ENCODE measurements around the gene SDK1. TPM values are rescaled to one million over a fixed set of nuclear protein-coding genes. Genes with fewer than 3 reads are reported as not detected.

Gene SDK1
- total RNA-seq, 1 donor from 2014 or later = 10.9 TPM

DNA sequence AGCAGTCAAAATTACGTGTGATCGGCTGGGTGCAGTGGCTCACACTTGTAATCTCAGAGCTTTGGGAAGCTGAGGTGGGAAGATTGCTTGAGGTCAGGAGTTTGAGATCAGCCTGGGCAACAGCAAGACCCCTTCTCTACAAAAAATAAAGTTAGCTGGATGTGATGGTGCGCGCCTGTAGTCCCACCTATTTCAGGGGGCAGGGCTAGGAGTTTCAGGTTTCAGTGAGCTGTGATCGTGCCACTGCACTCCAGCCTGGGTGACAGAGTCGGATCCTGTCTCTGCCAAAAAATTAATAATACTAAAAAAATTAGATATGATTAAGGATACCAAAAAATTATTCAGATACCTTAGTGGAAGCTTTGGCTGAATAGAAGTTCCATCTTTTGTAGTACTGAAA, 136.4 kb downstream of the SDK1 start:
- H3K9me3 Mint-ChIP-seq (ENCODE audit: low read depth) = no peaks in the 10 kb centered on the region
- H3K27me3 Mint-ChIP-seq (ENCODE audit: low read depth) = no peaks in the 10 kb centered on the region
- H3K4me3 Mint-ChIP-seq (ENCODE audit: unreplicated experiment) = peak overlapping the region; percentile 42
- no peak for DNase-seq (ENCODE audit: low spot score)
- peak overlapping the region; percentile 86 for H3K27ac Mint-ChIP-seq (ENCODE audit: unreplicated experiment)
- H3K4me1 Mint-ChIP-seq (ENCODE audit: low read depth) = peaks cover 60% of the 10 kb centered on the region
- no peaks in the 10 kb centered on the region for H3K36me3 Mint-ChIP-seq (ENCODE audit: low read depth)
- TF ChIP-seq, protein P1, sequence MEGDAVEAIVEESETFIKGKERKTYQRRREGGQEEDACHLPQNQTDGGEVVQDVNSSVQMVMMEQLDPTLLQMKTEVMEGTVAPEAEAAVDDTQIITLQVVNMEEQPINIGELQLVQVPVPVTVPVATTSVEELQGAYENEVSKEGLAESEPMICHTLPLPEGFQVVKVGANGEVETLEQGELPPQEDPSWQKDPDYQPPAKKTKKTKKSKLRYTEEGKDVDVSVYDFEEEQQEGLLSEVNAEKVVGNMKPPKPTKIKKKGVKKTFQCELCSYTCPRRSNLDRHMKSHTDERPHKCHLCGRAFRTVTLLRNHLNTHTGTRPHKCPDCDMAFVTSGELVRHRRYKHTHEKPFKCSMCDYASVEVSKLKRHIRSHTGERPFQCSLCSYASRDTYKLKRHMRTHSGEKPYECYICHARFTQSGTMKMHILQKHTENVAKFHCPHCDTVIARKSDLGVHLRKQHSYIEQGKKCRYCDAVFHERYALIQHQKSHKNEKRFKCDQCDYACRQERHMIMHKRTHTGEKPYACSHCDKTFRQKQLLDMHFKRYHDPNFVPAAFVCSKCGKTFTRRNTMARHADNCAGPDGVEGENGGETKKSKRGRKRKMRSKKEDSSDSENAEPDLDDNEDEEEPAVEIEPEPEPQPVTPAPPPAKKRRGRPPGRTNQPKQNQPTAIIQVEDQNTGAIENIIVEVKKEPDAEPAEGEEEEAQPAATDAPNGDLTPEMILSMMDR (IDR thresholded peaks at IDR 0.05) = no peak

GRCh38 chr7:3438352-3438751, 137.3 kb downstream of the SDK1 start:
- Mint-ChIP-seq H3K4me3 (ENCODE audit: unreplicated experiment) (no peak overlapping the region), H3K4me1 (ENCODE audit: low read depth) (peaks cover 51% of the 10 kb centered on the region), H3K27ac (ENCODE audit: unreplicated experiment) (peak overlapping the region; percentile 72)

DNA sequence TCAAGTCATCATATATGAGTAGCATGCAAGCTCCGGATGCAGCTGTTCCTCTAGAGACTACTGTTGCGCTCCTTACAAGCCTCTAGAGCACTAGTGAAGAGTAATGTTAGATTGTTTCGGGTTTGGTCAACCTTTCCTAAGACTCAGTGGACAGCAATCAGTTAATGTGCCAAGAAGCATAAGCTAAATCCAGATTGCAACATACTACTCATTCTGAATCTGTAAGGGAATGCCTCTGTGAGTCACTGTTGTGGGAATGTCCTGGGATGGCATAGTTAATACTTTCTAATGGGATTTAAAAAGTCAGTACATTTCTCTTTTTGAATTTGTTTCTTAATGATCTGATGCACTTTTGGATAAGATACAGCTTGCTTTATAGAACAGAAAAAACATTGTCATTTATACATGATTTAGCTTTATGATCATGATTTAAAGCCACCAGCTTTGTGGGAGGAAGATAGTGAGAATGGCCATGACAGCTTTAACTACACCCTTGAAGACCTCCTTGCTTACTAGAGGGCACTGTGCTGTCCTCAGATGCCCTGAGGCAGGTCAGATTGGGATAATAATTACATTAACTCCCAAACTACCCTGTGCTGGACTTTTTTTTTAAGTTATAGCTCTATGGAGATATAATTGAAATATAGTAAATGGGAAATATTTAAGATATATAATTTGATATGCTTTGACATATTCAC, 138.4 kb downstream of the SDK1 start:
- TF ChIP-seq, protein P1 (IDR thresholded peaks at IDR 0.05) = peak; percentile 47
- H3K4me1 Mint-ChIP-seq (ENCODE audit: low read depth) = peaks cover 49% of the 10 kb centered on the region
- H3K36me3 Mint-ChIP-seq (ENCODE audit: low read depth) = no peaks in the 10 kb centered on the region
- no peaks in the 10 kb centered on the region for H3K9me3 Mint-ChIP-seq (ENCODE audit: low read depth)
- H3K4me3 Mint-ChIP-seq (ENCODE audit: unreplicated experiment) = no peak overlapping the region
- H3K27ac Mint-ChIP-seq (ENCODE audit: unreplicated experiment) = peak overlapping the region; percentile 85
- DNase-seq (ENCODE audit: low spot score) = no peak
- H3K27me3 Mint-ChIP-seq (ENCODE audit: low read depth) = no peaks in the 10 kb centered on the region

More at GRCh38 chr7:3438352-3438751, 137.3 kb downstream of the SDK1 start:
- Mint-ChIP-seq H3K36me3 (ENCODE audit: low read depth) (no peaks in the 10 kb centered on the region), H3K9me3 (ENCODE audit: low read depth) (no peaks in the 10 kb centered on the region), H3K27me3 (ENCODE audit: low read depth) (no peaks in the 10 kb centered on the region)
- TF ChIP-seq, protein P1 (IDR thresholded peaks at IDR 0.05) = no peak
- DNase-seq (ENCODE audit: low spot score) = no peak

DNA sequence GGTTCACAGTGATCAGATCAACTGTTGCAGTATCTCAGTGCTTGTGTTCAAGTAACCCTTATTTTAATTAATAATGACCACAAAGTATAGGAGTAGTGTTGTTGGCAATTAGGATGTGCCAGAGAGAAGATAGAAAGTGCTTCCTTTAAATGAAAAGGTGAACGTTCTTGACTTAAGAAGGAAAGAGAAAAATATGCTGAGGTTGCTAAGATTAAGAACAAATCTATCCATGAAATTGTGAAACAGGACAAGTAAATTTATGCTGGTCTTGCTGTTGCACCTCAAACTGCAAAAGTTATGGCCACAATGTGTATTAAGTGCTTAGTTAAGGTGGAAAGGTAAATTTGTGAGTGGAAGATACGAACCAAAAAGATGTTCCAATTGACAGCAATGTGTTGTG, 139.5 kb downstream of the SDK1 start:
- no peak for DNase-seq (ENCODE audit: low spot score)
- no peaks in the 10 kb centered on the region for H3K36me3 Mint-ChIP-seq (ENCODE audit: low read depth)
- peaks cover 1% of the 10 kb centered on the region for H3K9me3 Mint-ChIP-seq (ENCODE audit: low read depth)
- H3K27me3 Mint-ChIP-seq (ENCODE audit: low read depth) = no peaks in the 10 kb centered on the region
- peaks cover 49% of the 10 kb centered on the region for H3K4me1 Mint-ChIP-seq (ENCODE audit: low read depth)
- TF ChIP-seq, protein P1 (IDR thresholded peaks at IDR 0.05) = no peak
- H3K4me3 Mint-ChIP-seq (ENCODE audit: unreplicated experiment) = no peak overlapping the region
- no peak overlapping the region for H3K27ac Mint-ChIP-seq (ENCODE audit: unreplicated experiment)

- H3K4me1 Mint-ChIP-seq (ENCODE audit: low read depth) = peaks cover 19% of the 10 kb centered on the region
- H3K27ac Mint-ChIP-seq (ENCODE audit: unreplicated experiment) = no peak overlapping the region
- peaks cover 14% of the 10 kb centered on the region for H3K9me3 Mint-ChIP-seq (ENCODE audit: low read depth)
- TF ChIP-seq, protein P1 (IDR thresholded peaks at IDR 0.05) = no peak
- no peak overlapping the region for H3K4me3 Mint-ChIP-seq (ENCODE audit: unreplicated experiment)
- peaks cover 2% of the 10 kb centered on the region for H3K36me3 Mint-ChIP-seq (ENCODE audit: low read depth)
- H3K27me3 Mint-ChIP-seq (ENCODE audit: low read depth) = no peaks in the 10 kb centered on the region
- no peak for DNase-seq (ENCODE audit: low spot score)
These were observed 142.7 kb downstream of the SDK1 start for GRCh38 chr7:3443716-3444115.

Data from chondrocyte (in vitro differentiated cells).